DND-41 (cell line): ENCODE measurements around the gene MYL6.

ENCODE experiments used
- EZH2 ChIP-seq: IDR thresholded peaks from 3 replicates; pipeline ENCODE4 v1.6.1; 2012; ENCODE audit warnings: borderline replicate concordance, low read depth, mild to moderate bottlenecking, moderate library complexity, low read length, inconsistent platforms; ENCODE audit not compliant: severe bottlenecking
- TF ChIP-seq, protein P1 (sequence below): IDR thresholded peaks from 2 replicates; pipeline ENCODE4 v1.5.1; 2012; ENCODE audit warnings: borderline replicate concordance, low read length, moderate library complexity, mild to moderate bottlenecking; ENCODE audit not compliant: poor library complexity, severe bottlenecking; ENCODE audit errors: extremely low read depth

DNA sequence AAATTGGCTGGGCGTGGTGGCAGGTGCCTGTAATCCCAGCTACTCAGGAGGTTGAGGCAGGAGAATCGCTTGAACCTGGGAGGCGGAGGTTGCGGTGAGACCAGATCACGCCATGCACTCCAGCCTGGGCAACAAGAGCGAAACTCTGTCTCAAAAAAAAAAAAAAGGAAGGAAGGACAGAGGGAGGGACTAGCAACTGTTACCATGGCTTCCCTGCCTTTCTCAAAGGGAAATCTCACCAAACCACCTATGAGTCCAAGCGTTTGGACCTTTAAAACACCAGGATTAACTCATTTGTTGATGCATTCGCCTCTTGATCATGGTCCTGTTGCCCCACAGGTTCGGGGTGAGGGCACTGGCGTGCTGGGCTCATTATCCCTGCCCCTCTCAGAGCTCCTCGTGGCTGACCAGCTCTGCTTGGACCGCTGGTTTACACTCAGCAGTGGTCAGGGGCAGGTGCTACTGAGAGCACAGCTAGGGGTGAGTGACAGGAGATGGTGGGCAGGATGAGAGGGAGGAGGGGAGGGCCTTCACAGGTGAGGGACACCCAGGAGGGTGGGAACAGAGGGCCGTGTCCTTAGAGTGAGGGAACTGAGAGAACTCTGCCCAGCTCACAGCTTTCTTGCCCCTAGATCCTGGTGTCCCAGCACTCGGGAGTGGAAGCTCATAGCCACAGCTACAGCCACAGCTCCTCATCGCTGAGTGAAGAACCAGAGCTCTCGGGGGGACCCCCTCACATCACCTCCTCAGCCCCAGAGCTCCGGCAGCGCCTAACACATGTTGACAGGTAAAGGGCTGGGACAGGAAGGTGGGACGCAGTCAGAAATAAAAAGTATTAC is 16.0 kb upstream of the MYL6 start:
- TF ChIP-seq, protein P1, sequence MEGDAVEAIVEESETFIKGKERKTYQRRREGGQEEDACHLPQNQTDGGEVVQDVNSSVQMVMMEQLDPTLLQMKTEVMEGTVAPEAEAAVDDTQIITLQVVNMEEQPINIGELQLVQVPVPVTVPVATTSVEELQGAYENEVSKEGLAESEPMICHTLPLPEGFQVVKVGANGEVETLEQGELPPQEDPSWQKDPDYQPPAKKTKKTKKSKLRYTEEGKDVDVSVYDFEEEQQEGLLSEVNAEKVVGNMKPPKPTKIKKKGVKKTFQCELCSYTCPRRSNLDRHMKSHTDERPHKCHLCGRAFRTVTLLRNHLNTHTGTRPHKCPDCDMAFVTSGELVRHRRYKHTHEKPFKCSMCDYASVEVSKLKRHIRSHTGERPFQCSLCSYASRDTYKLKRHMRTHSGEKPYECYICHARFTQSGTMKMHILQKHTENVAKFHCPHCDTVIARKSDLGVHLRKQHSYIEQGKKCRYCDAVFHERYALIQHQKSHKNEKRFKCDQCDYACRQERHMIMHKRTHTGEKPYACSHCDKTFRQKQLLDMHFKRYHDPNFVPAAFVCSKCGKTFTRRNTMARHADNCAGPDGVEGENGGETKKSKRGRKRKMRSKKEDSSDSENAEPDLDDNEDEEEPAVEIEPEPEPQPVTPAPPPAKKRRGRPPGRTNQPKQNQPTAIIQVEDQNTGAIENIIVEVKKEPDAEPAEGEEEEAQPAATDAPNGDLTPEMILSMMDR, result no peak
- no peak for TF ChIP-seq EZH2
